ENCODE measurements around the gene OR5B21. TPM values are rescaled to one million over a fixed set of nuclear protein-coding genes. Genes with fewer than 3 reads are reported as not detected.

Gene OR5B21
- polyA plus RNA-seq, 2 of the 4 experiments (the other 2 are of a cell fraction): not detected

GRCh38 chr11:58530236-58530635 is 22.3 kb upstream of the OR5B21 start:
- WGBS (ENCODE audit: missing lambda C conversion rate): 37% methylated on average over 3 of the region's 3 CpGs
- CTCF ChIA-PET: interaction anchor here (0.8 to 1.8 kb wide), 3 partner anchors 14 to 1254 kb away, joined by 3 to 4 read pairs (median 3); no protein-coding TSS in a partner anchor
- POLR2A ChIA-PET: no interaction called here
- H3K9me3 ChIP-seq: no peaks in the 10 kb centered on the region
- H3K4me1 ChIP-seq: no peaks in the 10 kb centered on the region
- TF ChIP-seq EP300 (IDR thresholded peaks at IDR 0.05) (no peak), CHD2 (IDR thresholded peaks at IDR 0.05; ENCODE audit: low read length, partially characterized antibody) (no peak), REST (IDR thresholded peaks at IDR 0.05) (no peak), ZFP36 (IDR thresholded peaks at IDR 0.05; ENCODE audit: borderline replicate concordance, partially characterized antibody) (no peak), HDAC2 (IDR thresholded peaks at IDR 0.05) (no peak), NR3C1 (IDR thresholded peaks at IDR 0.05) (no peak), ZC3H11A (IDR thresholded peaks at IDR 0.05) (no peak), FOXS1 (CRISPR knock-in tag; IDR thresholded peaks at IDR 0.05) (no peak), ZSCAN20 (CRISPR knock-in tag; IDR thresholded peaks at IDR 0.05) (no peak), CEBPB (IDR thresholded peaks at IDR 0.05) (no peak), FOSB (CRISPR knock-in tag; IDR thresholded peaks at IDR 0.05) (no peak), ATOH8 (CRISPR knock-in tag; IDR thresholded peaks at IDR 0.05; ENCODE audit: low read depth) (no peak), EHF (CRISPR knock-in tag; IDR thresholded peaks at IDR 0.05) (no peak)
- no peak overlapping the region for H3K4me2 ChIP-seq
- ATAC-seq: no peak
- no peak for DNase-seq (ENCODE audit: low read depth in 1 of 2, low spot score in 1 of 2)
- no peak for FAIRE-seq
- H3K27ac ChIP-seq: no peak overlapping the region
- H3K4me3 ChIP-seq: no peak overlapping the region

- TF ChIP-seq EHMT2 (IDR thresholded peaks at IDR 0.05; ENCODE audit: low read depth) (no peak), TFCP2L1 (CRISPR knock-in tag; IDR thresholded peaks at IDR 0.05) (no peak), HOXB13 (CRISPR knock-in tag; IDR thresholded peaks at IDR 0.05; ENCODE audit: low read depth) (no peak), ZC3H11A (IDR thresholded peaks at IDR 0.05) (no peak), JUNB (IDR thresholded peaks at IDR 0.05) (no peak), CBX2 (IDR thresholded peaks at IDR 0.05; ENCODE audit: borderline replicate concordance, low read depth) (no peak), ELK1 (IDR thresholded peaks at IDR 0.05; ENCODE audit: low read depth, low read length) (no peak)
- Histone ChIP-seq H3K4me3 (no peak overlapping the region), H3K4me1 (0 out of 3 replicates have a peak, but pooled peaks cover 3% of the 10 kb centered on the region), H3K9me3 (no peaks in the 10 kb centered on the region), H3K4me2 (no peak overlapping the region), H3K27ac (no peak overlapping the region)
- CTCF ChIA-PET: interaction anchor here (1.0 kb wide), 1 partner anchor 20 kb away, joined by 3 read pairs; no protein-coding TSS in a partner anchor
- POLR2A ChIA-PET: no interaction called here
- WGBS (ENCODE audit: missing lambda C conversion rate): 74% methylated on average over 6 of the region's 6 CpGs
- no peak for ATAC-seq
- no peak for DNase-seq (ENCODE audit: low read depth in 1 of 2, low spot score in 1 of 2)
- no peak for FAIRE-seq
These were observed 19.5 kb upstream of the OR5B21 start for GRCh38 chr11:58527429-58527828.

GRCh38 chr11:58526721-58527120 is 18.8 kb upstream of the OR5B21 start:
- Histone ChIP-seq H3K9me3 (no peaks in the 10 kb centered on the region), H3K4me1 (0 out of 3 replicates have a peak, but pooled peaks cover 3% of the 10 kb centered on the region), H3K4me2 (no peak overlapping the region), H3K27ac (no peak overlapping the region), H3K4me3 (no peak overlapping the region)
- no peak for TF ChIP-seq EHMT2 (IDR thresholded peaks at IDR 0.05; ENCODE audit: low read depth)
- TF ChIP-seq ELK1 (IDR thresholded peaks at IDR 0.05; ENCODE audit: low read depth, low read length): no peak
- no peak for TF ChIP-seq PBX3 (IDR thresholded peaks at IDR 0.05)
- TF ChIP-seq SREBF2 (IDR thresholded peaks at IDR 0.05): no peak
- TF ChIP-seq MYC (IDR thresholded peaks at IDR 0.05; ENCODE audit: borderline replicate concordance, low read length): no peak
- TF ChIP-seq NFE2L2 (conservative IDR thresholded peaks at IDR 0.05; ENCODE audit: low read length): no peak
- TF ChIP-seq USF2 (IDR thresholded peaks at IDR 0.05): no peak
- no peak for TF ChIP-seq ATOH8 (CRISPR knock-in tag; IDR thresholded peaks at IDR 0.05; ENCODE audit: low read depth)
- WGBS (ENCODE audit: missing lambda C conversion rate): 30% methylated on average over 3 of the region's 3 CpGs
- no peak for ATAC-seq
- ChIA-PET CTCF (interaction anchor here (1.0 kb wide), 1 partner anchor 21 kb away, joined by 3 read pairs; no protein-coding TSS in a partner anchor), POLR2A (no interaction called here)
- no peak for FAIRE-seq
- DNase-seq (ENCODE audit: low read depth in 1 of 2, low spot score in 1 of 2): no peak
